ENCODE data around the gene AMACR.
"Not testable (repeated sequence)": the region's sequence is repeated elsewhere in the genome, so short reads cannot be mapped to it uniquely, and the experiment has no call there.

Gene AMACR

DNA sequence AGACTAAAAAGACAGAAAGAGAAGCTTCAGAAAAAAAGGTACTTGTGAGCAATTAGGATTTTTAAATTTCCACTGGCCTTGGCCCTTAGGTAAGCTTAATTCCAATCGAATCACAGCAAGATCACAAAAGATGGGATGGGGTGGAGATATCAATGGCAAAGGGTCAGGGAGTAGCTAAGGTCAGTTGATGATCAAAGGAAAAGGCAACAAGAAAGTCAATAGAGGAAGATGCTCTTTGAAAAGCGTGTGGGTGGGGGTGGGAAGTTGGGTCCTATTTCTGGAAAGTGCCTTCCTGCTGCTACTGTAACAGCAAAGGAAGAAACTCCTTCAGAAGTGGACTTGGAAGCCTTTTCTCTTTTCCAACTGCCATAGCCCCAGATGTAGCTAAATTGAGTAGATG, 27.9 kb upstream of the AMACR start:
- DNase-seq = no peak

DNA sequence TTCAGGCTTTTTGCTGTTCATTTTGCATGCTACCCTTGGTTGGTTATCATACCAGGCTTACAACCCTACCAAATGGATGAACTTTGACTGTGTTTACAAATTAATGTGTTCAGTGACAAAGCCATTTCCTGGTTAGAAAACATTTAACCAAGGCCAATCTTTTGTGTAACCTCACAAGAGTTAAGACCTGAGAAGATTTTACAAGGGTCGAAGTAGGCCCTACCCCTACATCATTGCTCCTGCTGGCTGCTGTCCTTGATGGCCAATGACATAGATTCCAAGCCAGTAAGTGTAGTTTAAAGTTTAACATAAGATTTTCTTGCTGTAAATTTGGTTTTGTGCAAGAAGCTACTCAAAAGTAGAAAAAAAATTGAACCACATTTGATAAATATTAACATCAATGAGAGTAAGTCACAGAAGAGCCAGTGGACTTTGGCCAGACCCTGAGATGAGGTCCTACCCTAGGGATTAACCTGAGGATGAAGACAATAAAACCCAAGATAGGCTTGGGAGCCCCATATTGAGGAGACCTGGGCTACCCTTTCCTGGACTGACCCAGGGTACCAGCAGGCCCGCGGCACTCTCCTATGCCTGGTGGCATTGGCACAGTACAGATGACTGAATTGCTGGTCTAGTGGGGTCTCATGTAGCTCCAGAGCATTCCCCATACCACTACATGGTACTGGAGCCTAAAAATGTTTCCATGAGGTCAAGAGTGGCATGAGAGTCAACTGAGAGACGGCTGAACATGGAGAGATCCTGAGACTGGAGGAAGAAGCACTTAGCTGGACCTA, 26.9 kb upstream of the AMACR start:
- no peak for DNase-seq

DNA sequence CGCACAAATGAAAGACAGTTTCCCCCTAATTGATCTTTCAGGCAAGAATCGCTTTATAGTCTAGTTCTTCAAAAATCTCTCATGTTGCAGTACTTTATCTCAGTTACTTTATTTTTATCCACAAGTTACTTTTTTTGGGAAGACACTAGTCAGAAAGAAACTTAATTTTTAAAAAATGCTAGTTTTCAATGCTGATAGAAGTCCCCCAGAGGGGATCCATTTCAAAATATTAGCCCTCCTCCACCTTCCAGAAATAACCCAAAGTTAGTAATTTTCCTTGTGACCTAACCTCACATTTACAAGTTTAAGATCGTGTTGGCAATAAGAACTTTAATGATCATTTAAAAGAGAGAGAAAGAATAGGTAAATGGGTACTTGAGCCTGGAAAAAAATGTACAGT, 24.1 kb upstream of the AMACR start:
- no peak for DNase-seq

- DNase-seq = no peak
These were observed 23.3 kb upstream of the AMACR start for GRCh38 chr5:34031117-34031516.

- DNase-seq = not testable (repeated sequence)
These were observed 22.7 kb upstream of the AMACR start for GRCh38 chr5:34030585-34030984.

- DNase-seq = no peak
These were observed 22.2 kb upstream of the AMACR start for GRCh38 chr5:34030048-34030447.

- no peak for DNase-seq
These were observed 20.5 kb upstream of the AMACR start for GRCh38 chr5:34028349-34028748.

DNA sequence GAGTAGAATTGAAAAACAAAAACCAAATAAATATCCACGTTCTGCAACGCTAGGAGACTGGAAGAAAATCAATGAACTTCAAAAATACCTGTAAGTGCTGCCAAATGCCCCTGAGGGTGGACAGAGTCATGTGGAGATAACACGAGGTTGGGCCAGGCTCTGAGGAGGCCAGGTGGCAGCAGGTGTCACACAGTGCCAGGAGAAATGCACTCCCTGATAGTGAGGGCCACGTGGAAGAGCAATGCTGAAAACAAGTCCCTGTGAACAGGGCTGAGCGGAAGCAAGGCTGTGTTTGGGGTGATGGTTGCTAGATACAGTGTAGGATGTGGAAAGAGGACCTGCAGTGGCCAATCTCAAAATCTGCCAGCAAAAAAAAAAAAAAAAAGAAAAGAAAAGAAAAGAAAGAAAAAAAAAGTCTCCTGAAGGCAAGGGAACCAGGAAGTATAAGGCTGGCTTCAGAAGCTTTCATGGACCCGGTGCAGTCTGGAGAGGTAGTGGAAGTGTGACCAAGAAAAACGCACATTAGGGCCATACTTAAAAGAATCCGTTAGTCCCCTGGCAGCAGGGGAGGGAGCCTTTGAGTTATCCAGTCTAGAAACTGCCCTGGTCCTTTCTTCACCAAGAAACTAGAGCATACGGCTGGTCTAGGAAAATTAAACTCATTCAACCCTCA, 18.4 kb upstream of the AMACR start:
- DNase-seq = no peak

- no peak for DNase-seq
These were observed 14.4 kb upstream of the AMACR start for GRCh38 chr5:34022121-34022705.

DNA sequence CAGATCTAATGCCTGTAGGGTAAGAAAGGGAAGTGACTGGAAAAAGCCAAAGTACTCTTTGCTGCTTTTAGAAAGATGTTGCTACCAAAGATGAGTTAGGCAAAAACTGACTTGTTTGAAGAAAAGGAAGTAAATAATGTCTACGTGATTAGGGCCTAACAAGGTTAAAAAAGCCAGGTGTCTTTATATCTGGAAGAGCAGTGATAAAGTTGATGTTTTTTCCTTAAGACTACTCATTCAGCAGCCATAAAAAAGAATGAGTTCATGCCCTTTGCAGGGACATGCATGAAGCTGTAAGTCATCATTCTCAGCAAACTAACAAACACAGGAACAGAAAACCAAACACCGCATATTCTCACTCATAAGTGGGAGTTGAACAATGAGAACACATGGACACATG, 13.5 kb upstream of the AMACR start:
- no peak for DNase-seq

DNA sequence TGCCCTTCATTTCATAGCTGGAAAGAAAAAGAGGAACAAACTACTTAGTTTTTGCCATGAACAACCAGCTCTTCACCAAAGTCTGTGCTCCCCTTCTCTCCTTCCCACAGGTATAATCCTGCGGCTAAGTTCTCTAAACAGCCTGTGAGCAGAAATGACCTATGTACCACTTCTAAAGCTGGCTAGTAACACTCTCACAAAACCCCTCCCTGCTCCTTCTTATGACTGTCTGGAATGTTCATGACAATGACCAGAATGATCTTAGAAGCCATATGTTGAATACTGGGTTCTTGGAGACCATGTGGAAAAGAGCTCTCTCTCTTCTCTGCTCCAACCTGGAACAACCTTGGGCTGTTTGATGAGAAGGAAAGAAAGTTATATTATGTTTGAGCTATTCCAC, 12.9 kb upstream of the AMACR start:
- DNase-seq = no peak

DNA sequence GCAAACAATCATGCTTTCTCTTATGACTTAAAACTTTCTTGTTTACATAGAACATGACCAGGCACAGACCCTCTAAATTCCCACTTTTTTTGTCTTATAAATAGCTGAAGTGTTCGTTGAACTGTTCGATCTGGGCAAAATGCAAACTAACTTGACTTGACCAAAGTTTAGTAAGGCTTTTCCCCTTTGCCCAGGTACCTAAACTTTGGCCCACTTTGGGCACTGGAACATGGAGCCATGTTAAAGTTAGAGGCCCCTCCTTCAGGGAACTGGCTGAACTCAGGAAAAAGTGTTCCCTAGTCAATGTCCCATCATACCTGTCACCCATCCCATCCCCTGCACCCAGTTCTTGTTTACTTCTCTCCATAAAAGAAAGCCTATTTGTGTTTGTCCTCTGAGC, 9.4 kb upstream of the AMACR start:
- DNase-seq = no peak

DNA sequence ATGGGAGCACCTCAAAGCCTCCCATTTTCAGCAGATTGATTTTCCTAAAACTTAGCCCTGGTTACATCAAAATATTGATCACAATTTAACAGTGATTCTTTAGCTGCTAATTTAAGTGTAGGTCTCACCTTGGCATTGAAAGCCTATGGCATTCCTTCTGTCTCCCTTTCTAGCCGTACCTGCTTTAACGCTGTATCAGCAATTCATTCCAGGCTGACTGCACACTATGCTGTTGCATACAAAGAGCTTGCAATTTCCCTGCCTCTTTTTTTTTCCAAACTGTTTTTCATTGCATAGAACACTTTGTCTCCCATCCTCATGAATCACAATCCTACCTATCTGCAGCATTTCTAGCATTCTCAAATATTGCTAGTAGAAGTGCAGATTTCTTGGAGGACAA, 8.9 kb upstream of the AMACR start:
- no peak for DNase-seq

- DNase-seq = no peak
These were observed 8.4 kb upstream of the AMACR start for GRCh38 chr5:34016222-34016621.

DNA sequence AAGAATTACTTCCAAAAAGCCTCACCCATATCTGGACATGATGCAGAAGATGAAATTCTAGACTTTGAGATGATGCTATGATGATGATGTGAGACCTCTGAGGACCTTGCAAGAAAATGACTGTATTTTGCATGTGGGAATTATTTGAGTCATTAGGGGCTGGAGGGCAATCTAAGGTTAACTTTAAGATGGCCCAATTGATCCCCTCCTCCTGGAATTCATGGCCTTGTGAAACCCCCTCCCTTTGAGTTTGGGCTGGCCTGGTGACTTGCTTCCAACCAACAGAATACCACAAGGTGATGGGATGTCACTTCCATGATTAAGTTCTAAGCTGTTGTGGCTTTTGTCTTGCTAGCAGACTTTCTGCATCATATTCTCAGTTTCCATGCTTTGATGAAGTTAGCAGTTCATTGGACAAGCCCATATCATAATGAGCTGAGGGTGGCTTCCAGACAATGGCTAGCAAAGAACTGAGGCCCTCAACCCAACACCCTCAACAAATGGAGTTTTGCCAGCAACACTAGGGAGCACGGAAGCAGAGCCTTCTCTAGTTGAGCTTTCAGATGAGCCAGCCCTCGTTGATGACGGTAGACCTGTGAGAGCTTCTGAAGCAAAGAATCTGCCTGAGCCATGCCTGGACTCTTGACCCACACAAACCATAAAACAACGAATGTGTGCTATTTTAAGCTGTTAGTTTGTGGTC, 7.4 kb upstream of the AMACR start:
- DNase-seq = no peak

DNA sequence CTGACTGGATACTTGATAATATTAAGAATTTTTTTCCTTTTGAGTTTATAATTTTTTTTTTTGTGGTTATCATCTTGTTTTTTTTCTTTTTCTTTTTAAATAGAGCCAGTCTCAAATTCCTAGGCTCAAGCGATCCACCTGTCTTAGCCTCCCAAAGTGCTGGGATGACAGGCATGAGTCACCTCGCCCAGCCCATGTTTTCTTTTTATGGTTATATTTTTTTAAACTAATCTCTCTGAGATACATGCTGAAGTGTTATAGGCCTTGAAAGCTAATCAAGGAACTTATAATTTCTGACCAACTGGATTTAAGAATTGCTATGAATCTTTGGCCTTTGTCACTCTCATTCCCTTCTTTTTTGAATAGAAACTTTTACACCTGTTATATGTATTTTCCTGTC, 6.8 kb upstream of the AMACR start:
- no peak for DNase-seq

DNA sequence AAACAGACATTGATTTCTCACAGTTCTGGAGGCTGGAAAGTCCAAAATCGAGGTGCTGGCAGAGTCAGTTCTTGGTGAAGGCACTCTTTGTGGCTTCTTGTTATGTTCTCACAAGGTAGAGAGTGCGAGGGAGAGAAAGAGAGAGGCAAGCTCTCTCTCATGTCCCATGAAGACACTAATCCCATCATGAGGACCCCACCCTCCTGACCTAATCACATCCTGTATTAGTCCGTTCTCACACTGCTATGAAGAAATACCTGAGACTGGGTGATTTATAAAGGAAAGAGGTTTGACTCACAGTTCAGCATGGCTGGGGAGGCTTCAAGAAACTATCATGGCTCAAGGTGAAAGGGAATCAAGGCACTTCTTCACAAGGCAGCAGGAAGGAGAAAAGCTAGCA, 5.7 kb upstream of the AMACR start:
- no peak for DNase-seq

DNA sequence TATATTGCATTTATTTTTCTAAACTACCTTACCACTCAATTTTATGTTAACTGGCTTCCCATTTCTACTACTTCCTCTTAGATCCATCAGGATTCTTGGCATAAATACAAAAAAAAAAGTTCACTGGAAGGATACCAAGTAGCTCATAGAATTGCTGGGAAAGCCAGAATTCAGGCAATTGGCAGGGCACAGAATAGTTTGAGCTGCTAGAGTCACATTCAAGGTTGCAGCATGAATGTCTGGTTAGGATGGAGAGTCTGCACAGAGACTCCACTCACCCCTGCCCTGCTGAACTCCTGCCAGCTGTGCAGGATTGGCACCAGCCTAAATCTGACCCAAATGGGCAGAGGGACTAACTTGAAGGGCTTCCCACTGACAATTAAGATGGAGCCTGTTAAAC, 4.9 kb upstream of the AMACR start:
- peak; percentile 13 for DNase-seq

DNA sequence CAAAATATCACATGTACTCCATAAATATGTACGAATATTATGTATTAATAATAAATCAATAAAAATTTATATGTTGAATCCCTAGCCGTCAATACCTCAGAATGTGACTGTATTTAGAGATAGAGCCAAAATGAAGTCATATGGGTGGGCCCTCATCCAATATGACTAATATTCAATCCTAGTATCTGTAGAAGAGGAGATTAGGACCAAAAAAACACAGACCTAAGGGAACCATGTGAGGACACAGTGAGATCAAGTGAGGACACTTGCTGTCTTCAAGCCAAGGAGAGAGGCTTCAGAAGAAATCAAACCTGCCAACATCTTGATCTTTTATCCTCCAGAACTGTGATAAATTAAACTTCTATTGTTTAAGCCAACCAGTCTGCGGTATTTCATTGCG, 3.7 kb upstream of the AMACR start:
- DNase-seq = no peak

GRCh38 chr5:34010146-34010545, 2.3 kb upstream of the AMACR start:
- peak; percentile 9 for DNase-seq

- DNase-seq = no peak
These were observed 1.8 kb upstream of the AMACR start for GRCh38 chr5:34009610-34010009.

DNA sequence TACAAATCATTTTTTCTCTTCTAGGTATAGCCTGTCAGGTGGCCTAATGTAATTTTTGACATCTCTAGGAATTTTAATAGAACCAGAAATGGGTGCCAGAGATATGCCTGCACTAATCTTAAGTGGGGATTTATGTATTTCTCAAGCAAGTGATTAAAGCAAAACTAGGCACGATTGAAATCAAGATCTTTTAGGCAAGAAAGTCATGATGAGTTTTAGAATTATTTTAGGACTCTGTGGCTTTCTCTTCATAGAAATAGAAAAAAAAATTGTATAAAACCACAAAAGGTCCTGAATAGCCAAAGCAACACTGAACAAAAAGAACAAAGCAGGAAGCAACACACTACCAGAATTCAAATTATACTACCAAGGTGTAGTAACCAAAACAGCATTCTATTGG, 952 bp upstream of the AMACR start:
- DNase-seq = peak; percentile 37

GRCh38 chr5:34007201-34007620, 639 bp downstream of the AMACR start:
- peak; percentile 29 for DNase-seq

DNA sequence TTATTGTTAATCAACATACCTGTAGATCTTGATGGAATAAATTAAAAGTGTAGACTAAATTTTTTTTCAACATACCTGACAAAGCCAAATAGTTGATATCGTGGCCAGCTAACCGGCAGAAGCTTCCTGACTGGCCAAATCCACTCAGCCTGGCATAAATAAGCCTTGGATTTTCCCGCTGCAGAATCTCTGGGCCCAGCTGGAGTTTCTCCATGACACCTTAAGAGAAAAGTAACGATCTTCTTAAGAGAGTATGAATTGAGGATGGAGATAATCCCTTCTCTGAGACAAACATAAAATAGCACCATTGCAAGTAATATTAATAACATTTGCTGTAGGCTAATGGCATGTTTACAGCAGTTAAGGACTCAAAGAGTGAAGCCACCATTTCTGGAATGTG, 2.2 kb downstream of the AMACR start:
- no peak for DNase-seq
